RKO (cell line): Measurements from ENCODE around the gene CCDC97.

ENCODE experiments used
- DNase-seq: peaks from one replicate; pipeline ENCODE4 v3.0.0-alpha.2; 2016; ENCODE audit warnings: low spot score

The CCDC97 gene

GRCh38 chr19:41320185-41320518 lies 10.2 kb downstream of the CCDC97 start:
- DNase-seq, result no peak

- DNase-seq, result no peak
Observed at GRCh38 chr19:41320568-41320967, 10.6 kb downstream of the CCDC97 start.

- no peak for DNase-seq
Observed at GRCh38 chr19:41321204-41321599, 11.2 kb downstream of the CCDC97 start.

GRCh38 chr19:41321600-41322270 lies 11.8 kb downstream of the CCDC97 start:
- DNase-seq, result peak; percentile 55

GRCh38 chr19:41322451-41322850 lies 12.5 kb downstream of the CCDC97 start:
- no peak for DNase-seq

- no peak for DNase-seq
Observed at GRCh38 chr19:41323023-41323422, 13.1 kb downstream of the CCDC97 start.

- no peak for DNase-seq
Observed at GRCh38 chr19:41323430-41324125, 13.6 kb downstream of the CCDC97 start.

GRCh38 chr19:41324231-41324702 lies 14.3 kb downstream of the CCDC97 start:
- DNase-seq, result no peak

GRCh38 chr19:41324921-41325639 lies 15.1 kb downstream of the CCDC97 start:
- DNase-seq, result peak; percentile 29

- DNase-seq, result no peak
Observed at GRCh38 chr19:41325640-41325946, 15.6 kb downstream of the CCDC97 start.

- DNase-seq, result no peak
Observed at GRCh38 chr19:41325947-41326706, 16.2 kb downstream of the CCDC97 start.

- DNase-seq, result no peak
Observed at GRCh38 chr19:41327076-41327575, 17.2 kb downstream of the CCDC97 start.

- no peak for DNase-seq
Observed at GRCh38 chr19:41327576-41328156, 17.7 kb downstream of the CCDC97 start.

GRCh38 chr19:41328157-41328841 lies 18.3 kb downstream of the CCDC97 start:
- no peak for DNase-seq

- DNase-seq, result no peak
Observed at GRCh38 chr19:41328842-41329225, 18.9 kb downstream of the CCDC97 start.

- no peak for DNase-seq
Observed at GRCh38 chr19:41330481-41330880, 20.5 kb downstream of the CCDC97 start.

- DNase-seq, result no peak
Observed at GRCh38 chr19:41330946-41331678, 21.1 kb downstream of the CCDC97 start.

GRCh38 chr19:41332000-41332399 lies 22.0 kb downstream of the CCDC97 start:
- no peak for DNase-seq

GRCh38 chr19:41332468-41332867 lies 22.5 kb downstream of the CCDC97 start:
- no peak for DNase-seq

GRCh38 chr19:41334793-41335192 lies 24.8 kb downstream of the CCDC97 start:
- no peak for DNase-seq

- DNase-seq, result no peak
Observed at GRCh38 chr19:41335467-41335866, 25.5 kb downstream of the CCDC97 start.
